ENCODE results near the gene SERAC1.

- TF ChIP-seq CTCF (optimal IDR thresholded peaks at IDR 0.05 in 1 of 3, IDR thresholded peaks at IDR 0.05 in 1 of 3, conservative IDR thresholded peaks at IDR 0.05 in 1 of 3; ENCODE audit: extremely low read depth in 1 of 3, insufficient read depth in 2 of 3, low read length in 3 of 3) (no peak), EZH2 (IDR thresholded peaks at IDR 0.05; ENCODE audit: low read length) (no peak)
These were observed 42.8 kb downstream of the SERAC1 start for GRCh38 chr6:158125271-158125670.
